CD14-positive monocyte (primary cell): ENCODE measurements around the gene LILRA5. TPM values are rescaled to one million over a fixed set of nuclear protein-coding genes. Genes with fewer than 3 reads are reported as not detected.

Experiments
- DNase-seq, 3 donors: peaks; one replicate each; pipeline ENCODE4 v3.0.0-alpha.2; 2011 to 2022
- H2AFZ ChIP-seq: 2 replicates; pipeline ENCODE4 v1.6.0; 2012; ENCODE audit warnings: mild to moderate bottlenecking, low read depth, low read length, inconsistent platforms; ENCODE audit not compliant: insufficient read depth, poor library complexity, severe bottlenecking
- H3K27ac ChIP-seq, 2 donors: 1 replicate in 1 of 2; 2 replicates in 1 of 2; pipeline ENCODE4 v1.5.1; 2012 to 2013; ENCODE audit warnings: low read length in 2 of 2, control low read depth in 1 of 2, inconsistent platforms in 1 of 2, low read depth in 1 of 2, mild to moderate bottlenecking in 1 of 2
- H3K27me3 ChIP-seq, 2 donors: one replicate each; pipeline versions ENCODE4 v1.6.0 to v1.6.1; 2011 to 2013; ENCODE audit warnings: low read length in 2 of 2; ENCODE audit not compliant: control insufficient read depth in 2 of 2, insufficient read depth in 2 of 2
- H3K36me3 ChIP-seq, 2 donors: replicated peaks in 1 of 2; 1 replicate in 1 of 2; 2 replicates in 1 of 2; pipeline versions ENCODE4 v1.5.1 to v1.6.1; 2012 to 2013; ENCODE audit warnings: low read length in 2 of 2, control low read depth in 1 of 2, inconsistent platforms in 1 of 2, mild to moderate bottlenecking in 1 of 2; ENCODE audit not compliant: insufficient read depth in 2 of 2, control insufficient read depth in 1 of 2
- H3K4me1 ChIP-seq, 2 donors: 1 replicate in 1 of 2; 2 replicates in 1 of 2; pipeline versions ENCODE4 v1.5.1 to v1.6.1; 2012 to 2013; ENCODE audit warnings: low read length in 2 of 2, control low read depth in 1 of 2, inconsistent platforms in 1 of 2, mild to moderate bottlenecking in 1 of 2, moderate library complexity in 1 of 2; ENCODE audit not compliant: insufficient read depth in 2 of 2, control insufficient read depth in 1 of 2
- H3K4me2 ChIP-seq: replicated peaks from 2 replicates; pipeline ENCODE3; 2012; ENCODE audit warnings: low read length, moderate library complexity, mild to moderate bottlenecking; ENCODE audit not compliant: poor library complexity, severe bottlenecking; ENCODE audit errors: extremely low read depth
- H3K4me3 ChIP-seq, 3 experiments: fragments of 200-600 bp in 1 of 3; sonication (generic) in 1 of 3; replicated peaks in 1 of 3; 1 replicate in 2 of 3; 2 replicates in 1 of 3; pipeline ENCODE4 v1.5.1; 2011 to 2013; ENCODE audit warnings: low read length in 3 of 3, mild to moderate bottlenecking in 3 of 3, control low read depth in 2 of 3, low read depth in 2 of 3, inconsistent platforms in 1 of 3, moderate library complexity in 1 of 3
- H3K79me2 ChIP-seq: 2 replicates; pipeline ENCODE4 v1.6.0; 2012; ENCODE audit warnings: mild to moderate bottlenecking, control low read depth, inconsistent platforms, low read length, moderate library complexity; ENCODE audit not compliant: insufficient read depth
- H3K9ac ChIP-seq: 2 replicates; pipeline ENCODE4 v1.6.0; 2017; ENCODE audit warnings: low read length, mild to moderate bottlenecking; ENCODE audit not compliant: insufficient read depth, poor library complexity, severe bottlenecking
- H3K9me3 ChIP-seq, 2 donors: replicated peaks in 1 of 2; 1 replicate in 1 of 2; 2 replicates in 1 of 2; pipeline versions ENCODE4 v1.5.1 to v1.6.1; 2012 to 2013; ENCODE audit warnings: low read length in 2 of 2, control low read depth in 1 of 2; ENCODE audit not compliant: control insufficient read depth in 1 of 2, insufficient read depth in 1 of 2
- H4K20me1 ChIP-seq: 2 replicates; pipeline ENCODE4 v1.6.0; 2012; ENCODE audit warnings: mild to moderate bottlenecking, low read length, control low read depth, moderate library complexity; ENCODE audit not compliant: insufficient read depth
- H3K27ac Mint-ChIP-seq, 7 donors: one replicate each; pipeline ENCODE4 v1.8.0; 2020; ENCODE audit warnings: mild to moderate bottlenecking in 7 of 7, mixed read lengths in 7 of 7, moderate library complexity in 6 of 7, inconsistent platforms in 2 of 7
- H3K27me3 Mint-ChIP-seq, 3 donors: one replicate each; pipeline ENCODE4 v1.8.0; 2021 to 2022; ENCODE audit warnings: low read depth in 3 of 3, mild to moderate bottlenecking in 3 of 3, mixed read lengths in 3 of 3, moderate library complexity in 3 of 3, inconsistent platforms in 1 of 3
- H3K36me3 Mint-ChIP-seq, 2 donors: one replicate each; pipeline ENCODE4 v1.8.0; 2020; ENCODE audit warnings: mixed read lengths in 2 of 2, inconsistent platforms in 1 of 2, mild to moderate bottlenecking in 1 of 2
- H3K4me1 Mint-ChIP-seq: one replicate; pipeline ENCODE4 v1.8.0; 2020; ENCODE audit warnings: mild to moderate bottlenecking, mixed read lengths
- H3K4me3 Mint-ChIP-seq, 2 donors: one replicate each; pipeline ENCODE4 v1.8.0; 2020; ENCODE audit warnings: mild to moderate bottlenecking in 2 of 2, mixed read lengths in 2 of 2, moderate library complexity in 1 of 2
- H3K9me3 Mint-ChIP-seq, 7 donors: one replicate each; pipeline ENCODE4 v1.8.0; 2020 to 2022; ENCODE audit warnings: mixed read lengths in 7 of 7, mild to moderate bottlenecking in 6 of 7, moderate library complexity in 6 of 7, inconsistent platforms in 2 of 7
- CTCF ChIP-seq: fragments of 200-600 bp; IDR thresholded peaks from one replicate; pipeline ENCODE4 v1.8.0; 2022; ENCODE audit warnings: antibody characterized with exemption, mild to moderate bottlenecking
- WGBS: methylation state at CpG from one replicate; pipeline ENCODE4 v1.1.5; 2013; ENCODE audit warnings: missing lambda C conversion rate; ENCODE audit not compliant: insufficient coverage; 5-methylcytosine and 5-hydroxymethylcytosine counted together
- intact Hi-C, 2 donors: fragments of 100-400 bp; cut with micrococcal nuclease; formaldehyde crosslinking; loops; one replicate each; pipeline versions ENCODE4 v1.15.0 to v1.15.1; 2023
- polyA plus RNA-seq, 3 donors: library from polyadenylated mRNA; depleted of rRNA in 1 of 3; unstranded in 2 of 3; stranded (reverse) in 1 of 3; fragments of 300-500 nt in 2 of 3; fragments of >200 nt in 1 of 3; fragmentation: Illumina TruSeq in 2 of 3; gene quantifications; 1 replicate in 2 of 3; 2 replicates in 1 of 3; pipeline ENCODE4 v1.2.3, GENCODE V29; 2012 to 2021

The LILRA5 gene
- polyA plus RNA-seq, 3 donors, result 348 to 580 (median 516) TPM

DNA sequence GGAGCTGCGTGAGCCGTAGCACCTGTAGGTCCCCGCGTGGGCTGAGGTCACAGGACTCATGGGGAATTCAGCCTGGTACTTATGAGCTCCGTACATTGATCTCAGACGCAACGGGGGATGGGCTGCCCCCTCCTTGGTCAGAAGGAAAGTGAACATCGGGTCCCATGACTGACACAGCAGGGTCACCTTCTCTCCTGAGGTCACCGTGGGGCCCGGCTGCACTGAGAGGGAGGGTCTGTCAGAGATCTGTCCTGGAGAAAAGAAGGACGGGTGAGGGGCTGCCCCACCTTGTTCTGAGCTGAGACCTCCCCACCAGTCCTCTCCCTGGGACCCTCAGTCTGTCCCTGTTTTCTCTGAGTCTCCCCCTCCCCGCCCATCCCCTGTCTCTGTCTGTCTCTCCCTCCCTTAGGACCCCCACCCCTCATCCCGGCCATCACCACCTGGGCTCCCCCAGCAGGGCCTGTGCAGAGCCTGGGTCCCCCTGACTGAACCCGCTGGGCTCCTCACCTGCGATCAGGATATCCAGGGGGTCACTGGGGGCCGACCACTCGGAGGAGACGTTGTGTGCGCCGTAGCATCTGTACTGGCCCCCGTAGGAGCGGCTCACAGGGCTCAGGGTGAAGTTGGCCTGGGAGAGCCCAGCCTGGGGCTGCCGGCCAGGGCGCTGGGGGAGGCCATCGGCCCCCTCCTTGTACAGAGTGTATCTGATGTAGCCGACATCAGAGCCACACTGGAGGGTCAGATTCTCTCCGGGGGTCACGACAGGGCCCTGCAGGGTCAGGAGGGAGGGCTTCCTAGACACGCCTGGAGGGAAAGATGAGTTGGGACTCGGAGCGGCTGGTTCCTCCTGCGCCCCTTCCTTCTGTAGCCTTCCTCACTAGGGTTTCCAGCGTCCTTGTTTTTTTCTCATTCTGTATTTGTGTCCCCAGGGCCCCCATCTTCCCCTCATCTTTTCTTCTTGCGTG, 24.2 kb upstream of the LILRA5 start:
- peaks cover 0 to 3% of the 10 kb centered on the region in 2 donors for H3K36me3 Mint-ChIP-seq
- no peak for TF ChIP-seq CTCF
- H3K27ac Mint-ChIP-seq, result peak overlapping the region in 1 of 7 donors; percentile 37
- WGBS, result 97% methylated on average over 17 of the region's 34 CpGs
- H2AFZ ChIP-seq, result no peak overlapping the region
- no peaks in the 10 kb centered on the region for H3K27me3 ChIP-seq
- intact Hi-C loops, result loop anchor here in 1 of 2 donors (10.0 kb wide), 1 partner anchor 52 kb away; the partner anchor contains the start of gene LILRB2
- H3K4me2 ChIP-seq, result no peak overlapping the region
- DNase-seq, result no peak
- H3K79me2 ChIP-seq, result no peaks in the 10 kb centered on the region
- H4K20me1 ChIP-seq, result no peaks in the 10 kb centered on the region
- peaks cover 0 to 2% (median 0%) of the 10 kb centered on the region in 7 donors for H3K9me3 Mint-ChIP-seq
- H3K4me3 ChIP-seq, result no peak overlapping the region
- peaks cover 29 to 34% of the 10 kb centered on the region in 2 donors for H3K4me1 ChIP-seq
- H3K27ac ChIP-seq, result no peak overlapping the region
- no peak overlapping the region for H3K9ac ChIP-seq
- H3K36me3 ChIP-seq, result no peaks in the 10 kb centered on the region
- H3K4me1 Mint-ChIP-seq, result peaks cover 46% of the 10 kb centered on the region
- H3K9me3 ChIP-seq, result no peaks in the 10 kb centered on the region
- no peak overlapping the region for H3K4me3 Mint-ChIP-seq
- peaks cover 0 to 8% (median 4%) of the 10 kb centered on the region in 3 donors for H3K27me3 Mint-ChIP-seq

- no peak overlapping the region for H3K4me2 ChIP-seq
- no peak for TF ChIP-seq CTCF
- no peak overlapping the region for H3K27ac ChIP-seq
- peaks cover 0 to 8% (median 4%) of the 10 kb centered on the region in 3 donors for H3K27me3 Mint-ChIP-seq
- no peaks in the 10 kb centered on the region for H3K36me3 ChIP-seq
- H3K27ac Mint-ChIP-seq, result peak overlapping the region in 4 of 7 donors; percentile 10 to 59 (median 37)
- peaks cover 46% of the 10 kb centered on the region for H3K4me1 Mint-ChIP-seq
- no peaks in the 10 kb centered on the region for H3K9me3 ChIP-seq
- H3K36me3 Mint-ChIP-seq, result peaks cover 0 to 1% of the 10 kb centered on the region in 2 donors
- peaks cover 29 to 34% of the 10 kb centered on the region in 2 donors for H3K4me1 ChIP-seq
- no peak overlapping the region for H3K9ac ChIP-seq
- intact Hi-C loops, result loop anchor here in 1 of 2 donors (10.0 kb wide), 1 partner anchor 51 kb away; the partner anchor contains the start of gene LILRB2
- H2AFZ ChIP-seq, result no peak overlapping the region
- H3K4me3 ChIP-seq, result no peak overlapping the region
- H3K27me3 ChIP-seq, result no peaks in the 10 kb centered on the region
- peak overlapping the region in 1 of 2 donors; percentile 6 for H3K4me3 Mint-ChIP-seq
- DNase-seq, result no peak
- H4K20me1 ChIP-seq, result no peaks in the 10 kb centered on the region
- H3K79me2 ChIP-seq, result no peaks in the 10 kb centered on the region
- H3K9me3 Mint-ChIP-seq, result peaks cover 0 to 2% (median 0%) of the 10 kb centered on the region in 7 donors
- WGBS, result 100% methylated on average over 4 of the region's 12 CpGs
Measured at GRCh38 chr19:54335979-54336892, 23.3 kb upstream of the LILRA5 start.
